Breast epithelium (tissue), 3 donors: Measurements from ENCODE around the gene PNPLA5.

Experiments
- POLR2A ChIP-seq: fragments of 450-650 bp; IDR thresholded peaks from one replicate; pipeline ENCODE4 v1.6.1; 2016; ENCODE audit warnings: antibody characterized with exemption, mild to moderate bottlenecking, moderate library complexity
- POLR2AphosphoS5 ChIP-seq, 3 donors: sonication (generic); formaldehyde crosslinking; IDR thresholded peaks; one replicate each; pipeline ENCODE4 v1.6.1; 2017; ENCODE audit warnings: antibody characterized with exemption in 3 of 3
- TF ChIP-seq, protein P1 (sequence below), 3 donors: fragments of 450-650 bp; IDR thresholded peaks; one replicate each; pipeline ENCODE4 v1.5.1; 2016 to 2017; ENCODE audit warnings: antibody characterized with exemption in 3 of 3, mild to moderate bottlenecking in 3 of 3, moderate library complexity in 3 of 3

DNA sequence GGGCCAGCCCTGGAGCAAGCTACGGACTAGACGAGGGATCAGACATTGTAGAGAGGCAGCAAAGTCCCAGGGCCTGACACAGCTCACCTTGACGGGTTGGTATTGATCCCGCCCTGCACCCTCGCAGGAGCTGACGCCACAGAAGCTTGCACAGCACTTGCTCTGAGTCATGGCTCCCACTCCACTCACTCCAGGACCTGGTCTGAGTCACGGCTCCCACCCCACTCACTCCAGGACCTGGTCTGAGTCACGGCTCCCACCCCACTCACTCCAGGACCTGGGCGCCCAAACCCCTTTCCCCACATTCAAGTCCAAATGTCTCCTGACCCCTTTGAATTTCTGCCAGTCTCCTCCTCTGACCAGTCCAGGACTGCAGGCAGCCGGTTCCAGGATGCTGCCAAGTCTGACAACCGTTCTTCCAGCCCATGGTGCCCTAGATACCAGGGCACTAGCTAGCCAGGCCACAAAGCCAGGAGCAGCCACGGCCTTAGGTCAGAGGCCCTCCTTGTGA lies 6.0 kb upstream of the PNPLA5 start:
- TF ChIP-seq, protein P1, sequence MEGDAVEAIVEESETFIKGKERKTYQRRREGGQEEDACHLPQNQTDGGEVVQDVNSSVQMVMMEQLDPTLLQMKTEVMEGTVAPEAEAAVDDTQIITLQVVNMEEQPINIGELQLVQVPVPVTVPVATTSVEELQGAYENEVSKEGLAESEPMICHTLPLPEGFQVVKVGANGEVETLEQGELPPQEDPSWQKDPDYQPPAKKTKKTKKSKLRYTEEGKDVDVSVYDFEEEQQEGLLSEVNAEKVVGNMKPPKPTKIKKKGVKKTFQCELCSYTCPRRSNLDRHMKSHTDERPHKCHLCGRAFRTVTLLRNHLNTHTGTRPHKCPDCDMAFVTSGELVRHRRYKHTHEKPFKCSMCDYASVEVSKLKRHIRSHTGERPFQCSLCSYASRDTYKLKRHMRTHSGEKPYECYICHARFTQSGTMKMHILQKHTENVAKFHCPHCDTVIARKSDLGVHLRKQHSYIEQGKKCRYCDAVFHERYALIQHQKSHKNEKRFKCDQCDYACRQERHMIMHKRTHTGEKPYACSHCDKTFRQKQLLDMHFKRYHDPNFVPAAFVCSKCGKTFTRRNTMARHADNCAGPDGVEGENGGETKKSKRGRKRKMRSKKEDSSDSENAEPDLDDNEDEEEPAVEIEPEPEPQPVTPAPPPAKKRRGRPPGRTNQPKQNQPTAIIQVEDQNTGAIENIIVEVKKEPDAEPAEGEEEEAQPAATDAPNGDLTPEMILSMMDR (IDR thresholded peaks at IDR 0.05) = no peak
- TF ChIP-seq POLR2A (no peak), POLR2AphosphoS5 (IDR thresholded peaks at IDR 0.05) (no peak)
